Caki2 (cell line): ENCODE data around the gene CIC. TPM values are rescaled to one million over a fixed set of nuclear protein-coding genes. Genes with fewer than 3 reads are reported as not detected.

Source experiments
- DNase-seq: peaks from one replicate; pipeline ENCODE4 v3.0.0-alpha.2; 2015; ENCODE audit warnings: low read depth
- in situ Hi-C: cut with HindIII; loops from 2 replicates; pipeline ENCODE4 v1.10.0; 2016; ENCODE audit warnings: low sequenced_read_pairs, low pct_unique_long_range_greater_than_20kb, mixed read lengths
- total RNA-seq: library from RNA; depleted of rRNA; stranded (reverse); fragments of >200 nt; shearing (Covaris generic); gene quantifications from 2 replicates; pipeline ENCODE4 v1.2.3, GENCODE V29; 2014; ENCODE audit warnings: low replicate concordance

CIC gene
- total RNA-seq, 1 experiment from 2014 or later = 27.5 TPM

- no peak for DNase-seq
- in situ Hi-C loops = no loop called here
Measured at GRCh38 chr19:42292963-42293362, 23.9 kb downstream of the CIC start.

GRCh38 chr19:42293540-42293939, 24.5 kb downstream of the CIC start:
- in situ Hi-C loops = no loop called here
- DNase-seq = no peak

- DNase-seq = no peak
- in situ Hi-C loops = no loop called here
Measured at GRCh38 chr19:42293948-42294347, 24.9 kb downstream of the CIC start.

GRCh38 chr19:42294471-42295137, 25.6 kb downstream of the CIC start:
- no peak for DNase-seq
- in situ Hi-C loops = no loop called here

- no peak for DNase-seq
- in situ Hi-C loops = no loop called here
Measured at GRCh38 chr19:42295342-42295741, 26.3 kb downstream of the CIC start.

- DNase-seq = peak; percentile 69
- in situ Hi-C loops = no loop called here
Measured at GRCh38 chr19:42295831-42296525, 26.9 kb downstream of the CIC start.

- in situ Hi-C loops = no loop called here
- DNase-seq = no peak
Measured at GRCh38 chr19:42297039-42297438, 28.0 kb downstream of the CIC start.

- DNase-seq = no peak
- in situ Hi-C loops = no loop called here
Measured at GRCh38 chr19:42301646-42302203, 32.7 kb downstream of the CIC start, which contains the start of gene PRR19. Gene PRR19, plus strand, starts transcription at chr19:42302132. Its CDS starts 7,453 bp downstream, at chr19:42309585.

- DNase-seq = no peak
Measured at GRCh38 chr19:42303101-42303464, 34.0 kb downstream of the CIC start.

GRCh38 chr19:42303876-42304275, 34.8 kb downstream of the CIC start:
- in situ Hi-C loops = no loop called here
- no peak for DNase-seq

More at GRCh38 chr19:42303101-42303464, 34.0 kb downstream of the CIC start:
- in situ Hi-C loops = no loop called here

GRCh38 chr19:42306646-42307045, 37.6 kb downstream of the CIC start:
- in situ Hi-C loops = no loop called here
- no peak for DNase-seq

GRCh38 chr19:42309686-42310085, 40.6 kb downstream of the CIC start:
- no peak for DNase-seq
- in situ Hi-C loops = no loop called here

GRCh38 chr19:42311657-42312056, 42.6 kb downstream of the CIC start:
- no peak for DNase-seq
- in situ Hi-C loops = no loop called here

GRCh38 chr19:42312370-42312769, 43.3 kb downstream of the CIC start:
- in situ Hi-C loops = no loop called here
- DNase-seq = no peak

- in situ Hi-C loops = no loop called here
- DNase-seq = peak; percentile 51
Measured at GRCh38 chr19:42313096-42313839, 44.2 kb downstream of the CIC start, which contains the start of gene TMEM145. Gene TMEM145, plus strand, starts transcription at chr19:42313309. Its CDS starts 68 bp downstream, at chr19:42313377.

GRCh38 chr19:42313840-42314755, 45.0 kb downstream of the CIC start:
- no peak for DNase-seq
- in situ Hi-C loops = no loop called here

GRCh38 chr19:42315024-42315423, 46.0 kb downstream of the CIC start:
- DNase-seq = no peak
- in situ Hi-C loops = no loop called here
